Keratinocyte (primary cell): ENCODE measurements around the gene ZNF467. TPM values are rescaled to one million over a fixed set of nuclear protein-coding genes. Genes with fewer than 3 reads are reported as not detected.

Experiments used
- DNase-seq: peaks from one replicate; pipeline ENCODE4 v3.0.0-alpha.2; 2011; ENCODE audit warnings: low read depth, missing footprints, low spot score
- FAIRE-seq: peaks from 2 replicates; lab custom pipeline; 2011; peaks lifted over from hg19 to GRCh38; lab: Jason Lieb, UNC
- H2AFZ ChIP-seq: 2 replicates; pipeline ENCODE4 v1.6.0; 2012; ENCODE audit warnings: low read length, control low read depth, inconsistent platforms; ENCODE audit not compliant: control insufficient read depth
- H3K27ac ChIP-seq: 2 replicates; pipeline ENCODE4 v1.5.1; 2011; ENCODE audit warnings: low read length; ENCODE audit not compliant: control insufficient read depth, insufficient read depth
- H3K27me3 ChIP-seq: 3 replicates; pipeline ENCODE4 v1.6.0; 2011; ENCODE audit warnings: low read length; ENCODE audit not compliant: control insufficient read depth, insufficient read depth; ENCODE audit errors: extremely low read depth
- H3K36me3 ChIP-seq, 2 experiments: 2 replicates in 1 of 2; 3 replicates in 1 of 2; pipeline ENCODE4 v1.5.1; 2011; ENCODE audit warnings: low read length in 2 of 2, mild to moderate bottlenecking in 1 of 2; ENCODE audit not compliant: control insufficient read depth in 2 of 2, insufficient read depth in 2 of 2; ENCODE audit errors: extremely low read depth in 1 of 2
- H3K4me1 ChIP-seq: 3 replicates; pipeline ENCODE4 v1.5.1; 2011; ENCODE audit warnings: low read length; ENCODE audit not compliant: control insufficient read depth, insufficient read depth; ENCODE audit errors: extremely low read depth
- H3K4me2 ChIP-seq: 3 replicates; pipeline ENCODE4 v1.6.0; 2011; ENCODE audit warnings: low read depth, low read length; ENCODE audit not compliant: control insufficient read depth, insufficient read depth; ENCODE audit errors: extremely low read depth
- H3K4me3 ChIP-seq, 3 experiments: fragments of 200-600 bp in 1 of 3; sonication (generic) in 1 of 3; 2 replicates in 2 of 3; 3 replicates in 1 of 3; pipeline ENCODE4 v1.5.1; 2011 to 2016; ENCODE audit warnings: low read length in 3 of 3, mild to moderate bottlenecking in 3 of 3, control low read depth in 2 of 3, inconsistent platforms in 1 of 3, low read depth in 1 of 3, mixed read lengths in 1 of 3, mixed run types in 1 of 3, moderate library complexity in 1 of 3; ENCODE audit not compliant: control insufficient read depth in 2 of 3, insufficient read depth in 2 of 3; ENCODE audit errors: extremely low read depth in 1 of 3
- H3K79me2 ChIP-seq: 2 replicates; pipeline ENCODE4 v1.6.0; 2012; ENCODE audit warnings: low read length; ENCODE audit not compliant: control insufficient read depth, insufficient read depth
- H3K9ac ChIP-seq: 3 replicates; pipeline ENCODE4 v1.6.0; 2011; ENCODE audit warnings: low read length; ENCODE audit not compliant: control insufficient read depth, insufficient read depth; ENCODE audit errors: extremely low read depth
- H3K9me1 ChIP-seq: 3 replicates; pipeline ENCODE4 v1.6.0; 2011; ENCODE audit warnings: low read length; ENCODE audit not compliant: control insufficient read depth, insufficient read depth; ENCODE audit errors: extremely low read depth
- H3K9me3 ChIP-seq: 2 replicates; pipeline ENCODE4 v1.5.1; 2012; ENCODE audit warnings: low read depth, low read length; ENCODE audit not compliant: control insufficient read depth
- H4K20me1 ChIP-seq: 3 replicates; pipeline ENCODE4 v1.6.0; 2011; ENCODE audit warnings: low read length; ENCODE audit not compliant: control insufficient read depth, insufficient read depth; ENCODE audit errors: extremely low read depth
- EZH2 ChIP-seq: IDR thresholded peaks from one replicate; pipeline ENCODE4 v1.6.1; 2012; ENCODE audit warnings: inconsistent platforms, mild to moderate bottlenecking, low read length, moderate library complexity
- dilution Hi-C: fragments of 300-500 bp; cut with MboI; formaldehyde crosslinking; loops from one replicate; pipeline ENCODE4 v1.7.0; 2020; ENCODE audit warnings: low sequenced_read_pairs; ENCODE audit not compliant: extremely low pct_ligation_motif_present
- polyA plus RNA-seq, 5 experiments: library from polyadenylated mRNA; depleted of rRNA in 3 of 5; stranded (reverse) in 3 of 5; stranded (forward) in 1 of 5; unstranded in 1 of 5; fragments of >200 nt; gene quantifications; 1 replicate in 1 of 5; 2 replicates in 3 of 5; 3 replicates in 1 of 5; pipeline versions ENCODE4 v1.2.1 to v1.2.3, GENCODE V29; 2011 to 2012; ENCODE audit warnings: missing spikeins in 2 of 5, low read depth in 1 of 5, low replicate concordance in 1 of 5
- TF ChIP-seq, protein P1 (sequence below), 3 experiments: IDR thresholded peaks in 1 of 3; conservative IDR thresholded peaks in 1 of 3; optimal IDR thresholded peaks in 1 of 3; 2 replicates in 2 of 3; 3 replicates in 1 of 3; pipeline versions ENCODE3 to v1.5.1; 2011; ENCODE audit warnings: low read length in 3 of 3, mild to moderate bottlenecking in 3 of 3, moderate library complexity in 2 of 3, control low read depth in 1 of 3, inconsistent platforms in 1 of 3; ENCODE audit not compliant: insufficient read depth in 2 of 3; ENCODE audit errors: extremely low read depth in 1 of 3

The ZNF467 gene
- polyA plus RNA-seq, 1 donor (not counting 4 experiments of a cell fraction or from before 2014, with no cell fraction given) = 0.31 TPM

GRCh38 chr7:149819961-149820340 lies 46.6 kb upstream of the ZNF467 start:
- Histone ChIP-seq H3K27me3 (peaks cover 18% of the 10 kb centered on the region), H3K4me1 (no peaks in the 10 kb centered on the region), H3K9ac (no peak overlapping the region), H3K9me1 (no peaks in the 10 kb centered on the region), H3K9me3 (no peaks in the 10 kb centered on the region), H3K79me2 (no peaks in the 10 kb centered on the region), H3K27ac (no peak overlapping the region), H3K36me3 (no peaks in the 10 kb centered on the region), H4K20me1 (no peaks in the 10 kb centered on the region), H2AFZ (no peak overlapping the region), H3K4me2 (no peak overlapping the region), H3K4me3 (no peak overlapping the region)
- no peak for TF ChIP-seq EZH2
- TF ChIP-seq, protein P1, sequence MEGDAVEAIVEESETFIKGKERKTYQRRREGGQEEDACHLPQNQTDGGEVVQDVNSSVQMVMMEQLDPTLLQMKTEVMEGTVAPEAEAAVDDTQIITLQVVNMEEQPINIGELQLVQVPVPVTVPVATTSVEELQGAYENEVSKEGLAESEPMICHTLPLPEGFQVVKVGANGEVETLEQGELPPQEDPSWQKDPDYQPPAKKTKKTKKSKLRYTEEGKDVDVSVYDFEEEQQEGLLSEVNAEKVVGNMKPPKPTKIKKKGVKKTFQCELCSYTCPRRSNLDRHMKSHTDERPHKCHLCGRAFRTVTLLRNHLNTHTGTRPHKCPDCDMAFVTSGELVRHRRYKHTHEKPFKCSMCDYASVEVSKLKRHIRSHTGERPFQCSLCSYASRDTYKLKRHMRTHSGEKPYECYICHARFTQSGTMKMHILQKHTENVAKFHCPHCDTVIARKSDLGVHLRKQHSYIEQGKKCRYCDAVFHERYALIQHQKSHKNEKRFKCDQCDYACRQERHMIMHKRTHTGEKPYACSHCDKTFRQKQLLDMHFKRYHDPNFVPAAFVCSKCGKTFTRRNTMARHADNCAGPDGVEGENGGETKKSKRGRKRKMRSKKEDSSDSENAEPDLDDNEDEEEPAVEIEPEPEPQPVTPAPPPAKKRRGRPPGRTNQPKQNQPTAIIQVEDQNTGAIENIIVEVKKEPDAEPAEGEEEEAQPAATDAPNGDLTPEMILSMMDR (optimal IDR thresholded peaks at IDR 0.05 in 1 of 3, IDR thresholded peaks at IDR 0.05 in 1 of 3, conservative IDR thresholded peaks at IDR 0.05 in 1 of 3; ENCODE audit: extremely low read depth in 1 of 3, insufficient read depth in 2 of 3, low read length in 3 of 3) = no peak
- dilution Hi-C loops = no loop called here
- no peak for DNase-seq
- FAIRE-seq = no peak

GRCh38 chr7:149819141-149819960 lies 46.0 kb upstream of the ZNF467 start:
- Histone ChIP-seq H2AFZ (no peak overlapping the region), H3K4me1 (no peaks in the 10 kb centered on the region), H3K9me1 (no peaks in the 10 kb centered on the region), H3K4me2 (no peak overlapping the region), H3K4me3 (no peak overlapping the region), H3K27me3 (peaks cover 18% of the 10 kb centered on the region), H3K9ac (no peak overlapping the region), H3K27ac (no peak overlapping the region), H3K9me3 (no peaks in the 10 kb centered on the region), H3K36me3 (no peaks in the 10 kb centered on the region), H3K79me2 (no peaks in the 10 kb centered on the region), H4K20me1 (no peaks in the 10 kb centered on the region)
- dilution Hi-C loops = no loop called here
- DNase-seq = no peak
- FAIRE-seq = no peak
- TF ChIP-seq, protein P1 (optimal IDR thresholded peaks at IDR 0.05 in 1 of 3, IDR thresholded peaks at IDR 0.05 in 1 of 3, conservative IDR thresholded peaks at IDR 0.05 in 1 of 3; ENCODE audit: extremely low read depth in 1 of 3, insufficient read depth in 2 of 3, low read length in 3 of 3) = no peak
- no peak for TF ChIP-seq EZH2
